Activated CD8-positive, alpha-beta memory T cell treated with anti-CD3 and anti-CD28 coated beads, Interleukin-2, amount 50 U/mL, for 4 hours (primary cell): ENCODE results near the gene PAK1.

Experiments
- DNase-seq: peaks from one replicate; pipeline ENCODE4 v3.0.0-alpha.2; 2020

PAK1 gene

DNA sequence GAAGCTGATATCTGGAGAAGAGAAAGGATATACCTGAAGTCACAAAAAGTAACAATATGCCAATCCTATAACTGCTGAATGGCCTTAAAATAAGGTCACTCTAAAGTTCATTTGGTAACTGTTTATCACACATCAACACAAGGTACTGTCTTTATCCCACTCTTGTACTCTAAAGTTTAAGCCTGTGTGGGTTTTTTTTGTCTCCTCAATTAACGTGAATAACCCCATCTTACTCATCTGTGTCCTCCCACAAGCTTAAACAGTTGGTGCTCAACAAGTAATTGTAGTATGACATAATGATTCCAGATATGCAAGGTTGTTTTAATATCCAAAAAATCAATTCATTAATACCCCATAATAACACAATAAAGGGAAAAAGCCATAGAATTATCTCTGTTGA is 42.1 kb downstream of the PAK1 start:
- no peak for DNase-seq

DNA sequence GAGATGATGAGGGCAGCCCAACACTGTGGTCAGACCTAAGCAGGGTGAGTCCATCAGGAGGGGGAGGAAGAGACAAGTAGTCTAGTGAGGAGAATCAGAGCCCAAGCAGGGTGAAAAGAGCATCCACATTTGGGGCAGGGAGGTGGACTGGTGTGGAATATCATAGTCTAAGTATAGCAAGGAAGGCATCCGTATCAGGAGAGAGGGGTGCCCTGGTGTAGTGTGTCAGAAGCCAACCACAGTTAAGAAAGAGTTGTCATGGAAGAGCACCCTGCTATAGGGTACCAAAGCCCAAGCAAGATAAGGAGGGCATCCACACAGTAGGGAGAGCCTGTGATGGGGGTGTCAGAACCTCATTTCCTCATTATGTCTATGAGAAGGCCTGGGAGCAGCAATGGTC is 45.3 kb downstream of the PAK1 start:
- DNase-seq: no peak

DNA sequence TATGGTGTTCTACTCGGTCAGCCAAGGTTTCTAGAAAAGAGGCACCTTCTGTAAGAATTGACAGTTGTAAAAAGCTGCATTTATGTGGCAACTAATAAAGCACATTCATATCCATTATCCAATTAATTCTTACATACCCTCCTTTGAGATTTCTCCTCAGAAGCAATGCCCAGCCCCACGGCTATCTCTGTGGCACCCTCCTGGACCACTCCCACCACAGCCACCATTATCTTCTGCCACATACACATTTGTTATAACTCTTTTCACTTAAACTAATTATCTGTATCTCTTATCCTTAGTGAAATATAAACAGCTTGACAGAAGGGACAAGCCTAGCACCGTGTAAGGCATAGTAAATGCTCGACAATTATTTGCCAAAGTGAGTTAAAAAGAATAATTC is 48.5 kb downstream of the PAK1 start:
- DNase-seq: no peak

DNA sequence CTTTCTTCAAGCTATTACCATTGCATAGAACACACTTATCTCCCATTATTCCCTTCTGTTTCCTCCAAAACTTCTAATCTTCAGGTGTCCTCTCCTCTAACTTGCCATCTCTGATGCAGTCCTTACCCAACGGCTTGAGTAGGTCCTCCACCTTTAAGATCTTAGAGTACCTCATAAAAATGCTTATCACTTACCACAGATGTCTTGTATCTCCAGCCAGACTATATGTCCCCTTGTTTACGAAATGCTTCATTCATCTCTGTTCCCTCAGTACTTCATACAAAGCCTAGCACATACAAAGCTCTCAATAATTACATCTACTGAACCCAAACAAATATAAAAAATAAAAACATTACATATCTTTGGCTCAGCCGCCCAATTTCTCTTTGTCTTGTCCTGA is 49.2 kb downstream of the PAK1 start:
- DNase-seq: no peak

DNA sequence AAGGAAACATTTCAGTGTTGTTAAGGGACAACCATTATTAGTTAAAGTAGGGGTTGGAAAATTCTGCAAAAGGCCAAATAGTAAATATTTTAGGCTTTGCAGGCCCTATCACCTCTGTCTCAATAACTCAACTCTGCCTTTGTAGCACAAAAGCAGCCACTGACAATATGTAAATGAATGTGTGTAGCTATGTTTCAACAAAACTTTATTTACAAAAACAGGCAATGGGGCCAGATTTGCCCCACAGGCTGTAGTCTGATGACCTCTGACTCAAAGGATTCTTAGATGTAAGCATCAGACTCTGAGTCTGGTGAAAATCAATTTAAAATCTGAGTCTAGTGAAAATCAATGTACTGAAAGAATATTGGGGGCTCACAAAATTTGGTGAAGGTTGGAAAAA is 50.3 kb downstream of the PAK1 start:
- DNase-seq: no peak

DNA sequence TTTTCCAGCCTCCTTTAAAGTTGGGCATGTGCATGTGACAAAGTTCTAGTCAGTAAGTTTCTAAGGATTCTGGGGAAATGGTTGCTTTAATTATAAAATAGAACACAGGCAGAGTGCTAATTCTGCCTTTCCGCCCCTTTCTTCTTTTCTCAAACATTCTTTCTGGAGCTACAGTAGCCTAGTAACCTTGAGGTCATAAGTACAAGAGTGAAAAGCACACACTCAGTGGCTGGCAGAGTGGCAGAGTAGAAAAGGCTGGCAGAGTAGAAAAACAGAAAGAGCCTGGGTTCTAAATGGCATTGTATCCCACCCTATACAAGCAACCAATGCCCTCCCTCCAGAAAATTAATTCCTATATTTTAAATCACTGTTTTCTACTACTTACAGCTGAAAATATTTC is 51.2 kb downstream of the PAK1 start:
- DNase-seq: no peak

DNA sequence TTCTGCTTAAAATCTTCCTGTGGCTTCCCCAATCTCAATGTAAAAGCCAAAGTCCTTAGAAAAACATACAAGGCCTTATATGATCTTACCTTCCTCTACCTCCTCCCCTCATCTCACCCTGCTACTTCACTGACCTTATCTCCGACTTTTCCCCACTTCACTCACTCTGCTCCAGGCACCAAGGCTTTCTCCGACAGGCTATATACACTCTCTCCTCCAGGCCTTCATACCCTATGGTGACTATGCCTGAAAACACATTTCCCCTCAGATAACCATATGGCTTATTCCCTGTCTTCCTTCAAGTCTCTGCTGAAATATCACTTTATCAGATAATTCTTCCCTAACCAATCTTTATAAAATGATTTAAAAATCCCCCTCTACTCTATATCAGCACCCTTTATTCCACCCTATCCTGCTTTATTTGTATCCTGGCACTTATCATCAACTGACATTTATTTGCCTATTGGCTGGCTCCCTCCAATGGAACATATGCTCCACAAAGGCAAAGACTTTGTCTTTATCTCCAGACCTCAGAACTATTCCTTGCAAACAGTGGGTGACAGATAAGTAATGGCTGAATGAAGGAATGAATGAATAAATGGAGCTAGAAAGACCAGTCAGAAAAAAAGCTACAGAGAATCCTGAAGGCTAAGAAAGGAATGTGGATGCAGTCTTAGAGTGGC is 52.7 kb downstream of the PAK1 start:
- DNase-seq: no peak

DNA sequence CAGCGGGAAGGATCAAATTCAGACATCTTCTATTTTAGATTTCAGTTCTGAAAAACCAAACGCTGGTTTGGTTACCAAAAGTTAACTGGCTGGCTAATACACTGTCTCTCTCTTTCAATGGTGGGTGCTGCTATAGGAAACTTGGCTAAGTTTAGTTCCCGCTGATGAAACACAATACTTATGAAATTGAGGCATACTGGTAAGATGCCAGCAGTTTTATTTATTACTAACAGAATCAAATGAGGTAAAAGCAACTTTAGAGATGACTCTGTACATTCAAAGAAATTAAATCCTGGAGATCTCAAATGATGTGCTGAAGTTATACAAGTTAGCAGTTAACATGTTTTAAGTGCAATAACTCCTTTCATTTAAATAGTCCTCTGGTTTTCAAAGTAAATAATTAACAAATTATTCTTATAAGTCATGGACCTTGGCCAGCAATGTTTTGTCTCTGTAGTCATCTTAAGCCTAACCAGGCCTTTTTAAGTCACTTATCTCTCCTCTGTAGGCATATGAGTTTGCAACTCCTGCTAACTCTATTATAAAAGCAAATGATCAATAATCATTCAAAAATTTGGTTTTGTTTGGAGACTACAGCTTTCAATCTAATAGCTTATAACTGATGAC is 54.8 kb downstream of the PAK1 start:
- DNase-seq: no peak

DNA sequence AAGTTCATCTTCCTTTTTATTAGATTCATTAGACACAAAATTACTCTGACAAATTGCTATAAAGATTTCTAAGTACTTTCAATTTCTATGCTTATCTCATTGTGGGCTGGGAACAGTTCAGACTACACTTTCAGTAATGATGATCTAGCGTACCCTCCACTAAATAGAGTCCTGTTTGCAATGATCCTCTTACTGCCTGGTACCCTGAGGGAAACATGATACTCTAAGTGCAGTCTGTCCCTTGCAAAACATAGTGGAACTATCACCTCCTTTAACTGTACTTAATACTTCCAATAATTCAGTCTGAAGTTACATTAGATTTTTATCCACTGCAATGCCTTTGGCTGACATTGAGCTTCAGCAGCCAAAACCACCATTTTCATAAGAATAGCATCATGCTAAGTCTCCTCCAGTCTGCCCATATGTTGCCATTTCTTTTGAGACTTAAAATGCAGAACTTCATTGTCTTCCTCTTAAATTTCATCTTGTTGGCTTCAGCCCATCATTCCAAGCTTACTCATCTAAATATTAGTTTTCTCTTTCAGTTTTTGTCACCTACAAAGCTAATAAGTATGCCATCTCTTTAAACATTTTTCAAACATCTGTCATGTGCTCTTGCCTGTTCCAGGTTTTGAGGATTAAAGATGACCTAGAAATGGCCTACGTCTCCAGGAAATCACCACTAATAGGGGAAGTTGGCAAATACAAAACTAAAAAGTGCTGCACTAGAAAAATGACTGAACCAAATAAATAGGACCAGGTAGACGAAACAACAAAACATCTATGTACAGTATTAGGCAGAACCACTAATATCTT is 55.5 kb downstream of the PAK1 start:
- DNase-seq: no peak

DNA sequence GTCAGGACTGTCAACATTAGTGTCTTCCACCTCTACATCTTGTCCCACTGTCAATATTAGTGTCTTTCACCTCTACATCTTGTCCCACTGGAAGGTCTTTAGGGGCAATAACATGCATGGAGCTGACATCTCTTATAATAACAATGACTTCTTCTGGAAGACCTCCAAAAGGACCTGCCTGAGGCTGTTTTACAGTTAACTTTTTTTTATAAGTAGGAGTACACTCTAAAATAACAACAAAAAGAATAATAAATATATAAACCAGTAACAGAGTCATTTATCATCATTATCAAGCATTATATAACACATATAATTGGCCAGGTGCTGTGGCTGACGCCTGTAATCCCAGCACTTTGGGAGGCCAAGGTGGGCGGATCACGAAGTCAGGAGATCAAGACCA is 57.5 kb downstream of the PAK1 start:
- DNase-seq: no peak

DNA sequence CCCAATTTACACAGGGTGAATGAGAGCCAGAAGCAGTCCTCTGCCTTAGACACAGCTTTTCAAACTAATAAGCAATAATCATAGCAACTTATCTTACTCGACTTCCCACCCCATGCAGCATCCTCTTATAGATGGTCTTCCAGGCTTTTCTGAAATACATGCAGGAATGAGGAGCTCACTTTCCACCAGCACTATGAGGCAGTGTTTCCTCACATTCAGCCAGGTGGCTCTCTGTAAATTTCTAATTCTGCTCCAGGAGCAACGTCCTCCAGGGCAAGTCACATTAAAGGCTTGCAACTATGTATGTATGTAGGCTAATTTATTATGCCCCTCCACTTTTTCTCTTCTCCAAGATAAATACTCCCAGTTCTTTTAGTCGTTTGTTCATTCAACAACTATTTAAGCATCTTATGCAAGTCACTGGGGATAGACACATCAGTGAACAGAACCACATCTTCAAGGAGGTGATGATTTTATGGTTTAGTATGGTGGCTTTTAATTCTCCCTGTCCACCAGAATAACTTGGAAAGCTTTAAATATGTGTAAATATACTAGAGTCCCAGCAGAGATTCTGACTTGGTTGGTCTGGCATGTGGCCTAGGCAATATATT is 59.9 kb downstream of the PAK1 start:
- no peak for DNase-seq

DNA sequence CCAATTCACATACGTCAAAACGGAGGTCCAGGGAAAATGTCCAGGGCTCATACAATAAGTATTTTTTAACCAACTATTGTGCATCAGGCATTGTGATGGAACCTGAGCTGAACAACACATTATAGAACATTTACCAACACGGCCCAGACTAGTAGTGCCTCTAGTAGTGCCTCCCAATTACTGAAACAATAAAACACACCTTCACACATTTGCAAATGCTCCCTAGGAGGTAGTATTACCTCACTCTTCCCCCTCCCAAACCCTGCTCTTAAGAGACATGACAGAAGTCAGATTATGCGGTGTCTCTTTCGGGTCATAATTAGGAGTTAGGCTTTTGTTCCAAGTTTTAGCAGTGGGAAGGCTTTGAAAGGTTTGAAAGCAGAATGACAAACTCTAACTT is 61.1 kb downstream of the PAK1 start:
- DNase-seq: no peak

DNA sequence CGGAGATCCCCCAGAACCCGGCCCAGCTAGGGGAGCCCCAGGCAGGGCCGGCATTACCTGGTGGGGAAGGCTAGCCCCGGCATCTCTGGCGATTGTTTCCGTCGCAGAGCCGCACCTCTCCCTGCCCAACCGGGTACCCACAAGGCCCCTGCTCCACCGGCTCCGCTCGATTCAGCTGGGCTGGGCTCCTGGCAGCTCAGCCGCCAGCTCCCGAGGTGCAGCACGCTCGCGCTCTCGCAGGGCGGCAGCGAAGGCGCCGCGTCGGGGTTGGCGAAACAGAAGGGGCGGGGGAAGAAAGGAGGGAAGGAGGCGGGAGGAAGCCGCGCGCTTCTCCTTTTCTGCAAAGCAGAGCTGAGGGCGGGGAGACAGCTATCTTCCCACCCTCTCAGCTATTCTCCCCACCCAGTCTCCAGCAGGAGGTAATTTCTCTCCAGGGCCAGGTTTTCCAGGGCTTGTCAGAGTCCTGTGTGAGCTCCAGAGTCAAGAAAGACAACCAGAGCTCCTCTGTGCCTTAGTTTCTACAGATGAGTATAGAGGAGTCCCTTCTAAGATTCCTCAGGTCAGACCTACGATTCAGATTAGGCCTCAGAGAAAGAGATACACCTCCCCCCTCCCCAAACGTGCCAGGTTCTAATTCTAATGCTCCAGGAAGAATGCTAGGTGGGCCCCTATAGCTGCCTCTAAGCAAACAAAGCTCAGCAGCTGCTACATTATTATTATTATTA is 62.0 kb downstream of the PAK1 start:
- peak; percentile 75 for DNase-seq

DNA sequence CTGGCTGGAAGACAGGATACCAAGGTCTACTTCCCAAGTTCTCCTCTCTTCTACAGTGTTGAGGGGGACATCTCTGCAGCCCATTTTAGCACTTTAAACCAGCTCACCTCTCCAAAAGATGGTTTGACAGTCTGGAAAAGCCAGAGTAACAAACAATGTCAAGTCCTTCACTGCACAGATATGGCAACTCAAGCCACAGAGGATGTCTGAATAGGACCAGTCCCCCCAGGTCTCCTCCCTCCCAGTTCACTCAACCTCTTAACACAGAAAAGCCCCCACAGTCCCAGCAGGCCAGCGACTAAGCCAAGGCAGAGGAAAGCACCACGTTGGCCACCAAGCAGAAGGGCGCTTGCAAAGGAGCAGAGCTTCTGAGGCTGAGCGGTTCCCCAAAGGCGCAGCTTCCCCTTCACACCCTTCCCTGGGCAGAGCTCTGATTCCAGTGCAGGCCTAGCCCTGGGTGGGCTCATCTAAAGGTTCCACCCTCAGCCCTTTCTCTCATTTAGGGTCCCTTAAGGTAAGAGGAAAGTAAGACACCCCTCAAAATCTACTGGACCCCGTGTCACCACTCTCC is 62.7 kb downstream of the PAK1 start:
- peak; percentile 23 for DNase-seq

DNA sequence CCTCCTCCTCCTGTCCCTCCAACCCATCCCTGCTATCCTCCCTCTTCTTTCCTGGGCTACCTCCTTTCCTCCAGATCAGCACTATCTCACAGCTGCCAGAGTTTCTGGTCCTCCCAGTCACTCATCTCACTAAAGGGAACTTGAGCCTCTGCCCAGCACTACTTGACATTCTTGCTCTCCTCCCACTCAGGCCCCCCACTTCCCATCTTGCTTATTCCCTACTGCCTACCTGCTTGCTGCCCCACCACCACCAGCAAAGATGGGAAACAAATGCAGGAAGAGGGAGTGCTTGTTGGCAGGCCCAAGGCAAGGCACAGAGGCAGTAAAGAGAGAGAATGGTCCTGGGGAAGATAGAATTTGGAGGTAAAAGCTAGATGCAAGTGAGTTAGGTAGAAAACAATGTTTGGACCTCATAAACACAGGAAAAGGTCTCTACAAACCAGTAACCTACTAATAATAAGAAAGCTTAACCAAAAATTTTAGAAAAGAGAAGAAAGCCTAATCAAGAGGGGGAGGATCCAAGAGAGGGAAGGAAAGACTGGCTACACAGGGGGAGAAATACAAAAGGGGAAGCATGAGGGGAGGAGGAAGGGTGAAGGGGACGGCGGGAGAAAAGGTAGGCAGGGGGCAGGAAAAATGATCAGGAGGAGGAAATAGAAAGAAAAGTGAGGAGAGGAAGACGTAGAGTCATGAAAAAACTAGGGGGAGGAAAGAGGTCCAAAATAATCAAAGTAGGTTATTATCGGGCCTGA is 63.6 kb downstream of the PAK1 start:
- no peak for DNase-seq

DNA sequence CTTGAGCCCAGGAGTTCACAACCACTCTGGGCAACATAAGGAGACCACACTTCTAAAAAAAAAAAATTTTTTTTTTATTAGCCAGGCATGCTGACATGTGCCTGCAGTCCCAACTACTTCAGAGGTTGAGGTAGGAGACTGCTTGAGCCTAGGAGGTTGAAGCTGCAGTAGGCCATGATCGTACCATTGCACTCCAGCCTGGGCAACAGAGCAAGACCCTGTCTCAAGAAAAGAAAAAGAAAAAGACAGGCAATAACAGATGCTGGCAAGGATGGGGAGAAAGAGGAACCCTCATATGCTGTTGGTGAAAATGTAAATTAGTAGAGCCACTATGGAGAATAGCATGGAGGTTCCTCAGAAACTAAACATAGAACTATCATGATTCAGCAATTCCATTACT is 64.8 kb downstream of the PAK1 start:
- no peak for DNase-seq

DNA sequence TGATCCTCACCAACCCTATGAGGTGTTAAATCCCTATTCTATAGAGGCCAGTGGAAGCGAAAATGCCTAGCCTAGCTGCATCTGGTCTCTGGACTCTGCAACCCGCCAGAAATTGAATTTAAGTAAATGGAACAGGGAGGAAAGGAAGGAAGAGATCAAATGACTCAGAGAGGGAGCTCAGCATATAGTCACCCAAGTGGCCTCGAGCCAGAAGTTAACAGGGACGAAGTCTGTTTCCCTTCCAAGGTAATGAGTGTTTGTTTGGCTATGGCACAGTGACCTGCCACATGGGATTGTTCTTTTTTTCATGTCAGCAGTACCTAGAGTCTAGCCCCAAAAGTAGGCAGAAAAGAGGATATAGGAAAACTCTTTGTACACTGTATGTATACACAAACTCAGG is 66.3 kb downstream of the PAK1 start:
- DNase-seq: no peak

DNA sequence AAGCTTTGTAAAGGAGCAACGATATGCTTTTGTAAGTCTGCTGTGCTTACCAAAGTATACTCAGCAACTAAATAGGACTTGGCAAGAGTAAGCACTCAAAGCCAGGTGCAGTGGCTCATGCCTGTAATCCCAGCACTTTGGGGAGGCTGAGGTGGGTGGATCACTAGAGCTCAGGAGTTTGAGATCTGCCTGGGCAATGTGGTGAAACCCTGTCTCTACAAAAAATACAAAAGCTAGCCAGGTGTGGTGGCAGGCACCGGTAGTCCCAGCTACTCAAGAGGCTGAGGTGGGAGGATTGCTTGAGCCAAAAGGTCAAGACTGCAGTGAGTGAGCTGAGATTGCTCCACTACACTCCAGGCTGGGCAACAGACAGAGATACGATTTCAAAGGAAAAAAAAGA is 67.5 kb downstream of the PAK1 start:
- no peak for DNase-seq

DNA sequence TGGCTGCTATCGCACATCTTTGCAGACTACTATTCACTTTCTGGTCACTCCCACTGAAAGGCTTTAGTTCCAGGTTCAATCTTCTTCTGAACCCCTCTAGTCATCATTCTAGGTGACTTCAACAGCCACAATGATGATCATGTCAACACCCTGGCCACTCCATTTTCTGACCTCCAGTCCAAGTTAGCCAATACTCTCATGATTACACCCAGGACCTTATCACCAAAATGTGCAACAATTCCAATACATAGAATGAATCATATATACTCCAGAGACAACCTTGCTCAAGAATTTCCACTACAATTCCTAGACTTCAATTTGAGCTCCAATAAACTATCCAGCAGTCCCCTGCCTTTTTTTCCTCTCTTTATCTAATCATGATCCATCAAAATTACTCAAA is 70.7 kb downstream of the PAK1 start:
- DNase-seq: no peak

DNA sequence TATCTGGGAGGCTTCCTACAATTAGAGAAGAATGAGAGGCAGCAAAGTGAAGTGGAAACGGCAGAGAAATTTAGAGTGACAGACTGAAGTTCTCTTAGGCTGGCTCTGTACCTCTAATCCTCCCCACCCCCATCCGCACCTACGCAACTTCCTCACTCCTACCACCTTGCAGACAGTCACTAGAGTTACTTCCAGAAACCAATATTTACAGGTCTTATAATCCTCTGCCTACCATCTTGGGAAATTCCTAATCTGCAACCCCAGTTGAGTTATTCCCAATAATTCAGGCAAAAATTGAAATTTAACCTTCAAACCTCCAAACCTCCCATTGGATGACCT is 71.7 kb downstream of the PAK1 start:
- DNase-seq: no peak

DNA sequence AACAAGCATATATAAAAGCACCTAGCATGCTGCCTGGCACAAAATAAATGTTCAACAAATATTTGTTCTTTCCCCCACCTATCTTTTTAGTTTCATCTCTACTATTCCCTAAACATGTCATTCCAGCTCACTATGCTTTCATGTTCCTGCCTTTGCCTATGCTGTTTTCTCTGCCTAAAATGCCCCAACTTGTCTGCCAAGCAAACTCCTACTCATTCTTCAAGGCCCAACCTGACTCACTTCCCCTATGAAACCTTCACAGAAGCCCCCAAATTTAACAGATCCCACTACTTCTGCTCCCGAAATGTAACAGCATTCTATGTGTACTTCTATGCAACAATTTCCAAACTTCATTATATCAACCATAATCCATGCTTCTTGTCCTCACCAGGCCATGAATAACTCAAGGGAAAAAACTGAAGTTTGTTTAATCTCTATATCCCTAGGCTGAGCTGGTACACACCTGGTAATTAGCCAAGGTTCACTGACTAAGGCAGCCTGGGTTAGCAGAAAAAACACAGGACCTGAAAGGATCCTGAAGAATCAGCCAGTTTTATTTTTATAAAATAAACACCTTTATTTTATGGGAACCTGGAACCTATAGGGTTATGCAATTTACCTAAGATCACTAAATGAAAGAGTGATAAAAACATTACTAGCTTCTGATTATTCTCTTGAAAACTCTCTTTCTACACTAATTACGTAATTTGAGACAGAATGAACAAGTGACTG is 72.2 kb downstream of the PAK1 start:
- no peak for DNase-seq
